IMR-90 (cell line): ENCODE results near the gene HOXD9. TPM values are rescaled to one million over a fixed set of nuclear protein-coding genes. Genes with fewer than 3 reads are reported as not detected.

Source experiments
- ATAC-seq: fragments of 200-7000 bp; cut with Tn5 transposase; 2 replicates; pipeline ENCODE4 v1.9.1; 2020; ENCODE audit warnings: low read depth, mild to moderate bottlenecking, moderate library complexity
- BruUV-seq: library from RNA; stranded (reverse); fragments of 400-500 nt; replicated peaks from 2 replicates; lab custom pipeline; 2021; lab: Mats Ljungman, UMichigan
- CTCF ChIA-PET: fragments of 300-600 bp; formaldehyde crosslinking; extraction: SDS; loops from one replicate; lab custom pipeline; 2021; ENCODE audit warnings: antibody characterized with exemption; lab: Yijun Ruan, JAX
- POLR2A ChIA-PET: fragments of 300-600 bp; sonication (Branson Sonifier 250); formaldehyde crosslinking; loops from one replicate; lab custom pipeline; 2022; ENCODE audit warnings: antibody characterized with exemption; ENCODE audit not compliant: unreplicated experiment; lab: Charles Lee
- DNase-seq: peaks from one replicate; pipeline ENCODE4 v3.0.0; 2013
- H2AFZ ChIP-seq: replicated peaks from 2 replicates; pipeline ENCODE3; 2013; ENCODE audit warnings: low read length, mild to moderate bottlenecking; ENCODE audit not compliant: poor library complexity
- H2AK5ac ChIP-seq: 2 replicates; pipeline ENCODE4 v1.6.1; 2013; ENCODE audit warnings: low read depth, low read length, inconsistent platforms
- H2AK9ac ChIP-seq: replicated peaks from 2 replicates; pipeline ENCODE3; 2013; ENCODE audit warnings: mild to moderate bottlenecking, low read depth, low read length, moderate library complexity; ENCODE audit not compliant: poor library complexity
- H2BK120ac ChIP-seq: 2 replicates; pipeline ENCODE4 v1.6.1; 2013; ENCODE audit warnings: low read depth, low read length, inconsistent platforms
- H2BK15ac ChIP-seq: 3 replicates; pipeline ENCODE4 v1.6.1; 2013; ENCODE audit warnings: low read depth, low read length, inconsistent platforms
- H2BK20ac ChIP-seq: 2 replicates; pipeline ENCODE4 v1.6.1; 2013; ENCODE audit warnings: low read depth, mild to moderate bottlenecking, inconsistent platforms, low read length, moderate library complexity
- H2BK5ac ChIP-seq: 2 replicates; pipeline ENCODE4 v1.6.1; 2013; ENCODE audit warnings: mild to moderate bottlenecking, low read depth, low read length, inconsistent platforms; ENCODE audit not compliant: poor library complexity, severe bottlenecking
- H3K14ac ChIP-seq: replicated peaks from 2 replicates; pipeline ENCODE4 v1.6.1; 2013; ENCODE audit warnings: low read depth, low read length, inconsistent platforms
- H3K18ac ChIP-seq: 2 replicates; pipeline ENCODE4 v1.6.1; 2013; ENCODE audit warnings: low read depth, low read length, control low read depth
- H3K23ac ChIP-seq: 2 replicates; pipeline ENCODE4 v1.6.1; 2013; ENCODE audit warnings: low read depth, low read length, inconsistent platforms
- H3K27ac ChIP-seq: 2 replicates; pipeline ENCODE4 v1.5.1; 2013; ENCODE audit warnings: mild to moderate bottlenecking, control low read depth, low read length; ENCODE audit not compliant: insufficient read depth
- H3K27me3 ChIP-seq: 2 replicates; pipeline ENCODE4 v1.6.1; 2013; ENCODE audit warnings: low read length; ENCODE audit not compliant: control insufficient read depth, insufficient read depth
- H3K36me3 ChIP-seq: 2 replicates; pipeline ENCODE4 v1.6.1; 2013; ENCODE audit warnings: low read length, mixed read lengths; ENCODE audit not compliant: control insufficient read depth, insufficient read depth
- H3K4ac ChIP-seq: 2 replicates; pipeline ENCODE4 v1.6.1; 2013; ENCODE audit warnings: low read depth, low read length, inconsistent platforms
- H3K4me1 ChIP-seq: 2 replicates; pipeline ENCODE4 v1.6.1; 2013; ENCODE audit warnings: low read length, mixed read lengths; ENCODE audit not compliant: control insufficient read depth, insufficient read depth
- H3K4me2 ChIP-seq: 2 replicates; pipeline ENCODE4 v1.6.1; 2013; ENCODE audit warnings: low read depth, mild to moderate bottlenecking, control low read depth, low read length, moderate library complexity
- H3K4me3 ChIP-seq: 2 replicates; pipeline ENCODE4 v1.5.1; 2013; ENCODE audit warnings: low read depth, mild to moderate bottlenecking, control low read depth, low read length, moderate library complexity; ENCODE audit not compliant: insufficient read depth
- H3K56ac ChIP-seq: 2 replicates; pipeline ENCODE4 v1.6.1; 2013; ENCODE audit warnings: low read length, inconsistent platforms; ENCODE audit not compliant: insufficient read depth; ENCODE audit errors: extremely low read depth
- H3K79me1 ChIP-seq, 2 experiments: 2 replicates each; pipeline ENCODE4 v1.6.1; 2013; ENCODE audit warnings: low read length in 2 of 2, inconsistent platforms in 1 of 2, low read depth in 1 of 2
- H3K9ac ChIP-seq: 2 replicates; pipeline ENCODE4 v1.6.1; 2013; ENCODE audit warnings: low read depth, low read length, control low read depth
- H3K9me1 ChIP-seq: 2 replicates; pipeline ENCODE4 v1.6.1; 2013; ENCODE audit warnings: low read length, inconsistent platforms; ENCODE audit not compliant: insufficient read depth
- H3K9me3 ChIP-seq: 2 replicates; pipeline ENCODE4 v1.6.1; 2013; ENCODE audit warnings: low read length; ENCODE audit not compliant: control insufficient read depth, insufficient read depth
- H4K20me1 ChIP-seq: 2 replicates; pipeline ENCODE4 v1.6.1; 2013; ENCODE audit warnings: low read length, inconsistent platforms; ENCODE audit not compliant: insufficient read depth
- H4K5ac ChIP-seq: 2 replicates; pipeline ENCODE4 v1.6.1; 2013; ENCODE audit warnings: mild to moderate bottlenecking, low read depth, low read length, control low read depth
- H4K8ac ChIP-seq, 2 experiments: 2 replicates each; pipeline ENCODE4 v1.6.1; 2013; ENCODE audit warnings: low read depth in 2 of 2, low read length in 2 of 2, control low read depth in 1 of 2, inconsistent platforms in 1 of 2
- H4K91ac ChIP-seq: 2 replicates; pipeline ENCODE4 v1.6.1; 2013; ENCODE audit warnings: low read depth, low read length, inconsistent platforms; ENCODE audit not compliant: insufficient read depth
- CEBPB ChIP-seq: IDR thresholded peaks from 2 replicates; pipeline ENCODE4 v1.6.1; 2012; ENCODE audit warnings: low read depth, low read length, improper control_type of control experiment
- FOS ChIP-seq: fragments of 150-350 bp; IDR thresholded peaks from 2 replicates; pipeline ENCODE4 v1.6.1; 2016; ENCODE audit warnings: low read depth, low read length
- MAFK ChIP-seq: IDR thresholded peaks from 2 replicates; pipeline ENCODE4 v1.6.1; 2012; ENCODE audit warnings: low read depth, low read length, improper control_type of control experiment
- MXI1 ChIP-seq: IDR thresholded peaks from 2 replicates; pipeline ENCODE4 v1.6.1; 2012; ENCODE audit warnings: low read depth, mild to moderate bottlenecking, low read length, moderate library complexity, borderline replicate concordance
- NFE2L2 ChIP-seq: fragments of 150-350 bp; IDR thresholded peaks from 2 replicates; pipeline ENCODE4 v1.6.1; 2016; ENCODE audit warnings: low read depth, mild to moderate bottlenecking, low read length
- POLR2A ChIP-seq: IDR thresholded peaks from 2 replicates; pipeline ENCODE4 v1.6.1; 2012; ENCODE audit warnings: mild to moderate bottlenecking, low read depth, low read length
- RAD21 ChIP-seq: IDR thresholded peaks from 2 replicates; pipeline ENCODE4 v1.6.1; 2012; ENCODE audit warnings: low read length, improper control_type of control experiment
- RFX5 ChIP-seq: IDR thresholded peaks from 2 replicates; pipeline ENCODE4 v1.8.0; 2012; ENCODE audit warnings: low read depth, mild to moderate bottlenecking, low read length, moderate library complexity
- SMC3 ChIP-seq: fragments of 150-350 bp; IDR thresholded peaks from 2 replicates; pipeline ENCODE4 v1.6.1; 2016; ENCODE audit warnings: low read depth, mild to moderate bottlenecking, antibody characterized with exemption, low read length, moderate library complexity
- WGBS, 2 experiments: methylation state at CpG; one replicate each; pipeline versions ENCODE4 v1.1.5 to v1.1.7; 2013; ENCODE audit warnings: missing lambda C conversion rate in 2 of 2; ENCODE audit not compliant: insufficient read length in 1 of 2; ENCODE audit errors: extremely low coverage in 2 of 2; 5-methylcytosine and 5-hydroxymethylcytosine counted together
- dilution Hi-C: fragments of 300-500 bp; cut with HindIII; formaldehyde crosslinking; loops from one replicate; pipeline ENCODE4 v1.14.3; 2018; ENCODE audit warnings: low sequenced_read_pairs; ENCODE audit not compliant: unreplicated experiment
- in situ Hi-C: fragments of 300-500 bp; cut with MboI; formaldehyde crosslinking; loops from 3 replicates; pipeline ENCODE4 v1.14.3; 2019; ENCODE audit warnings: low sequenced_read_pairs, inconsistent platforms, mixed read lengths
- intact Hi-C: fragments of 100-400 bp; cut with micrococcal nuclease; formaldehyde crosslinking; loops from 2 replicates; pipeline ENCODE4 v1.10.0; 2022
- polyA plus RNA-seq, 3 experiments: library from polyadenylated mRNA; depleted of rRNA; stranded (reverse); fragments of >200 nt; gene quantifications; 2 replicates each; pipeline ENCODE4 v1.2.3, GENCODE V29; 2012; ENCODE audit warnings: low replicate concordance in 1 of 3
- total RNA-seq: library from RNA; depleted of rRNA; stranded (reverse); fragments of >200 nt; gene quantifications from 2 replicates; pipeline ENCODE4 v1.2.3, GENCODE V29; 2012
- TF ChIP-seq, protein P1 (sequence below): fragments of 150-350 bp; IDR thresholded peaks from 2 replicates; pipeline ENCODE4 v1.6.1; 2017; ENCODE audit warnings: mild to moderate bottlenecking, antibody characterized with exemption, low read length, low read depth

HOXD9 gene
- total and polyA plus RNA-seq, 2 of the 4 experiments (the other 2 are of a cell fraction) = not detected

GRCh38 chr2:176093898-176094249 is 28.6 kb upstream of the HOXD9 start:
- Histone ChIP-seq H3K9me1 (no peaks in the 10 kb centered on the region), H2BK120ac (no peak overlapping the region), H3K4me1 (peaks cover 3% of the 10 kb centered on the region; the same call in 1 of the 2 replicates), H3K18ac (no peak overlapping the region), H3K27ac (no peak overlapping the region), H3K4ac (no peak overlapping the region), H2AFZ (no peak overlapping the region), H2BK20ac (no peak overlapping the region), H4K91ac (no peak overlapping the region), H3K9me3 (peaks cover 9% of the 10 kb centered on the region), H2BK5ac (no peak overlapping the region), H3K4me3 (no peak overlapping the region), H3K56ac (no peak overlapping the region), H2AK5ac (no peak overlapping the region), H3K36me3 (no peaks in the 10 kb centered on the region), H2AK9ac (no peak overlapping the region), H4K5ac (no peak overlapping the region), H3K27me3 (peaks cover 91% of the 10 kb centered on the region), H4K8ac (no peak overlapping the region), H3K23ac (no peak overlapping the region), H3K9ac (no peak overlapping the region), H4K20me1 (no peaks in the 10 kb centered on the region), H3K4me2 (no peak overlapping the region), H2BK15ac (no peak overlapping the region), H3K79me1 (no peaks in the 10 kb centered on the region), H3K14ac (no peak overlapping the region)
- ATAC-seq (no peak), DNase-seq (no peak)
- whole genome bisulfite sequencing, 2 experiments = no CpG with 5 or more reads among the region's 8 CpGs
- CTCF ChIA-PET = interaction anchor here (1.5 kb wide), 1 partner anchor 404 kb away, joined by 5 read pairs; no protein-coding TSS in a partner anchor
- BruUV-seq = no TSS peak
- intact Hi-C loops (loop anchor here (10.0 kb wide), 1 partner anchor 1389 kb away; no protein-coding TSS in a partner anchor), dilution Hi-C loops (no loop called here), in situ Hi-C loops (loop anchor here (10.0 to 25.0 kb wide), 4 partner anchors 409 to 1357 kb away; no protein-coding TSS in a partner anchor)
- POLR2A ChIA-PET = no interaction called here
- no peak for TF ChIP-seq MAFK
- TF ChIP-seq NFE2L2 = no peak
- no peak for TF ChIP-seq MXI1
- TF ChIP-seq RAD21 = no peak
- no peak for TF ChIP-seq FOS
- TF ChIP-seq POLR2A = no peak
- TF ChIP-seq, protein P1, sequence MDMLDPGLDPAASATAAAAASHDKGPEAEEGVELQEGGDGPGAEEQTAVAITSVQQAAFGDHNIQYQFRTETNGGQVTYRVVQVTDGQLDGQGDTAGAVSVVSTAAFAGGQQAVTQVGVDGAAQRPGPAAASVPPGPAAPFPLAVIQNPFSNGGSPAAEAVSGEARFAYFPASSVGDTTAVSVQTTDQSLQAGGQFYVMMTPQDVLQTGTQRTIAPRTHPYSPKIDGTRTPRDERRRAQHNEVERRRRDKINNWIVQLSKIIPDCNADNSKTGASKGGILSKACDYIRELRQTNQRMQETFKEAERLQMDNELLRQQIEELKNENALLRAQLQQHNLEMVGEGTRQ = no peak
- no peak for TF ChIP-seq SMC3
- TF ChIP-seq RFX5 = no peak
- TF ChIP-seq CEBPB = no peak
